NB4 (cell line): Measurements from ENCODE around the gene SLC34A2.

Source experiments
- CTCF ChIP-seq: IDR thresholded peaks from one replicate; pipeline ENCODE4 v1.5.1; 2012; ENCODE audit warnings: low read depth, low read length
- POLR2A ChIP-seq: IDR thresholded peaks from 2 replicates; pipeline ENCODE4 v1.6.1; 2011; ENCODE audit warnings: mild to moderate bottlenecking; ENCODE audit not compliant: insufficient read length; ENCODE audit errors: extremely low read depth

GRCh38 chr4:25700661-25701060, 45.0 kb downstream of the SLC34A2 start:
- no peak for TF ChIP-seq CTCF
- TF ChIP-seq POLR2A = no peak
